Pancreas (tissue), 10 donors: ENCODE data around the gene CDC25B. TPM values are rescaled to one million over a fixed set of nuclear protein-coding genes. Genes with fewer than 3 reads are reported as not detected.

ENCODE experiments used
- ATAC-seq, 4 donors: fragments of 200-7000 bp; cut with Tn5 transposase; one replicate each; pipeline versions ENCODE4 v1.8.0 to v1.9.1; 2020; ENCODE audit warnings: mild to moderate bottlenecking in 4 of 4, moderate library complexity in 4 of 4
- DNase-seq, 6 donors: peaks; one replicate each; pipeline ENCODE4 v3.0.0-alpha.2; 2020
- FAIRE-seq: peaks from 2 replicates; lab custom pipeline; 2012; peaks lifted over from hg19 to GRCh38; lab: Jason Lieb, UNC
- H3K27ac ChIP-seq, 4 donors: fragments of 200-600 bp; sonication (generic); 1 replicate in 3 of 4; 2 replicates in 1 of 4; pipeline versions ENCODE4 v1.5.0 to v1.8.0; 2020
- H3K27me3 ChIP-seq, 4 donors: fragments of 200-600 bp; one replicate each; pipeline ENCODE4 v1.8.0; 2021
- H3K36me3 ChIP-seq, 3 donors: fragments of 200-600 bp; sonication (generic) in 1 of 3; one replicate each; pipeline versions ENCODE4 v1.5.0 to v1.8.0; 2020 to 2021
- H3K4me1 ChIP-seq, 3 donors: fragments of 200-600 bp; one replicate each; pipeline ENCODE4 v1.8.0; 2021
- H3K4me3 ChIP-seq, 4 donors: fragments of 200-600 bp; sonication (generic) in 2 of 4; one replicate each; pipeline versions ENCODE4 v1.5.0 to v1.8.0; 2020 to 2021
- H3K9me3 ChIP-seq, 4 donors: fragments of 200-600 bp; one replicate each; pipeline ENCODE4 v1.8.0; 2021
- CTCF ChIP-seq, 4 donors: fragments of 200-600 bp; sonication (generic) in 3 of 4; IDR thresholded peaks; one replicate each; pipeline versions ENCODE4 v1.5.0 to v1.8.0; 2021; ENCODE audit warnings: antibody characterized with exemption in 4 of 4
- WGBS, 2 donors: extraction: QIAGEN DNeasy Blood & Tissue Kit; methylation state at CpG; one replicate each; pipeline ENCODE4 v1.1.7; 2013; 5-methylcytosine and 5-hydroxymethylcytosine counted together
- intact Hi-C, 3 donors: fragments of 100-400 bp; cut with DNase I; formaldehyde crosslinking; loops; one replicate each; pipeline versions ENCODE4 v1.11.1 to v1.14.2; 2022
- polyA plus RNA-seq, 2 donors: library from polyadenylated mRNA; stranded (reverse); fragments of 200-250 nt; gene quantifications; one replicate each; pipeline ENCODE4 v1.2.3, GENCODE V29; 2013
- total RNA-seq, 6 donors: library from RNA; stranded (reverse); fragmentation: NEBNext Ultra II Directional in 4 of 6; extraction: Animal tissue kit (Norgen Biotek cat#: 25700) in 4 of 6; gene quantifications; one replicate each; pipeline versions ENCODE4 v1.2.1 to v1.2.4, GENCODE V29; 2021 to 2023
- donor health status: healthy with polysubstance abuse.
- donor health status: DM: no; HTN: no; CAD: no; lungs with moderate emphysema.
- donor health status: DM: no; HTN: no; CAD: no.
- donor health status: control.
- donor health status: control.
- donor health status: Bipolar disorder and iron deficiency.
- donor health status: DM: yes; HTN: yes; CAD: no.
- donor health status: DM: no; HTN: no; CAD: no.
- donor health status: DM: no; HTN: no; CAD: no.
- donor health status: DM: yes; HTN: yes; CAD: no.

Gene CDC25B
- total and polyA plus RNA-seq, 8 donors, result 3.7 to 28.8 (median 7.9) TPM

GRCh38 chr20:3755814-3756480, 40.2 kb upstream of the CDC25B start:
- DNase-seq (peak in 1 of 6 donors; percentile 26), FAIRE-seq (no peak), ATAC-seq (no peak)
- 76 to 80% methylated on average over 5 of the region's 5 CpGs for WGBS, 2 donors
- no peak overlapping the region for H3K27ac ChIP-seq
- intact Hi-C loops, result loop anchor here in 1 of 3 donors (10.0 kb wide), 1 partner anchor 329 kb away; no protein-coding TSS in a partner anchor
- H3K27me3 ChIP-seq, result no peaks in the 10 kb centered on the region
- no peak overlapping the region for H3K4me3 ChIP-seq
- TF ChIP-seq CTCF (IDR thresholded peaks at IDR 0.05), result no peak
- H3K4me1 ChIP-seq, result peaks cover 0 to 5% (median 0%) of the 10 kb centered on the region in 3 donors
- H3K9me3 ChIP-seq, result no peaks in the 10 kb centered on the region
- H3K36me3 ChIP-seq, result no peaks in the 10 kb centered on the region

GRCh38 chr20:3757268-3757667, 38.8 kb upstream of the CDC25B start:
- intact Hi-C loops, result loop anchor here in 1 of 3 donors (10.0 kb wide), 1 partner anchor 328 kb away; no protein-coding TSS in a partner anchor
- Histone ChIP-seq H3K9me3 (no peaks in the 10 kb centered on the region), H3K27ac (no peak overlapping the region), H3K4me1 (no peaks in the 10 kb centered on the region), H3K4me3 (no peak overlapping the region), H3K27me3 (no peaks in the 10 kb centered on the region), H3K36me3 (no peaks in the 10 kb centered on the region)
- no peak for TF ChIP-seq CTCF (IDR thresholded peaks at IDR 0.05)
- DNase-seq, result no peak
- no peak for ATAC-seq
- FAIRE-seq, result no peak
- 88 to 100% methylated on average over 2 of the region's 2 CpGs for WGBS, 2 donors

- H3K4me3 ChIP-seq, result no peak overlapping the region
- DNase-seq (peak in 1 of 6 donors; percentile 49), ATAC-seq (no peak), FAIRE-seq (no peak)
- H3K27me3 ChIP-seq, result no peaks in the 10 kb centered on the region
- H3K4me1 ChIP-seq, result no peaks in the 10 kb centered on the region
- no peak for TF ChIP-seq CTCF (IDR thresholded peaks at IDR 0.05)
- intact Hi-C loops, result loop anchor here in 1 of 3 donors (10.0 kb wide), 1 partner anchor 326 kb away; no protein-coding TSS in a partner anchor
- WGBS, 2 donors, result 87 to 94% methylated on average over 11 of the region's 11 CpGs
- H3K27ac ChIP-seq, result no peak overlapping the region
- no peaks in the 10 kb centered on the region for H3K9me3 ChIP-seq
- H3K36me3 ChIP-seq, result no peaks in the 10 kb centered on the region
Measured at GRCh38 chr20:3758566-3758965, 37.5 kb upstream of the CDC25B start.

GRCh38 chr20:3759316-3759823, 36.7 kb upstream of the CDC25B start:
- Histone ChIP-seq H3K27me3 (no peaks in the 10 kb centered on the region), H3K27ac (no peak overlapping the region), H3K36me3 (no peaks in the 10 kb centered on the region), H3K9me3 (no peaks in the 10 kb centered on the region), H3K4me1 (no peaks in the 10 kb centered on the region), H3K4me3 (no peak overlapping the region)
- ATAC-seq, result no peak
- DNase-seq, result peak in 1 of 6 donors; percentile 39
- intact Hi-C loops, result loop anchor here in 1 of 3 donors (10.0 kb wide), 1 partner anchor 325 kb away; no protein-coding TSS in a partner anchor
- 86 to 89% methylated on average over 11 of the region's 11 CpGs for WGBS, 2 donors
- no peak for TF ChIP-seq CTCF (IDR thresholded peaks at IDR 0.05)
- FAIRE-seq, result no peak

GRCh38 chr20:3759884-3760283, 36.2 kb upstream of the CDC25B start:
- 90 to 91% methylated on average over 11 of the region's 11 CpGs for WGBS, 2 donors
- ATAC-seq (no peak), DNase-seq (peak in 1 of 6 donors; percentile 45), FAIRE-seq (no peak)
- Histone ChIP-seq H3K27me3 (no peaks in the 10 kb centered on the region), H3K4me1 (no peaks in the 10 kb centered on the region), H3K4me3 (no peak overlapping the region), H3K9me3 (no peaks in the 10 kb centered on the region), H3K27ac (no peak overlapping the region), H3K36me3 (no peaks in the 10 kb centered on the region)
- intact Hi-C loops, result loop anchor here in 1 of 3 donors (10.0 kb wide), 1 partner anchor 325 kb away; no protein-coding TSS in a partner anchor
- TF ChIP-seq CTCF (IDR thresholded peaks at IDR 0.05), result no peak
